HG03354 (cell line): ENCODE data around the gene JMJD1C.
A peak's percentile ranks its signal among the peaks of the same experiment; 100 is the strongest.
"Not testable (repeated sequence)": the region's sequence is repeated elsewhere in the genome, so short reads cannot be mapped to it uniquely, and the experiment has no call there.

Source experiments
- ATAC-seq: cut with Tn5 transposase; IDR thresholded peaks from one replicate; pipeline ENCODE4 v1.9.1; 2021; ENCODE audit warnings: mild to moderate bottlenecking; ENCODE audit not compliant: unreplicated experiment, poor library complexity, severe bottlenecking

JMJD1C gene

GRCh38 chr10:63373176-63373575 is 92.6 kb downstream of the JMJD1C start:
- no peak for ATAC-seq

- ATAC-seq = no peak
These were observed 96.1 kb downstream of the JMJD1C start for GRCh38 chr10:63369711-63370110.

- no peak for ATAC-seq
These were observed 97.4 kb downstream of the JMJD1C start for GRCh38 chr10:63368365-63368764.

- no peak for ATAC-seq
These were observed 98.8 kb downstream of the JMJD1C start for GRCh38 chr10:63366933-63367332.

GRCh38 chr10:63365976-63366765 is 99.6 kb downstream of the JMJD1C start:
- no peak for ATAC-seq

GRCh38 chr10:63364918-63365317 is 100.9 kb downstream of the JMJD1C start:
- no peak for ATAC-seq

- ATAC-seq = no peak
These were observed 101.8 kb downstream of the JMJD1C start for GRCh38 chr10:63363951-63364350.

- ATAC-seq = peak; percentile 21
These were observed 110.1 kb downstream of the JMJD1C start for GRCh38 chr10:63355682-63356081.

- no peak for ATAC-seq
These were observed 112.8 kb downstream of the JMJD1C start for GRCh38 chr10:63352976-63353375.

- no peak for ATAC-seq
These were observed 117.4 kb downstream of the JMJD1C start for GRCh38 chr10:63348245-63348850.

GRCh38 chr10:63346015-63346441 is 119.7 kb downstream of the JMJD1C start:
- no peak for ATAC-seq

- no peak for ATAC-seq
These were observed 121.5 kb downstream of the JMJD1C start for GRCh38 chr10:63344269-63344668.

GRCh38 chr10:63343476-63343875 is 122.3 kb downstream of the JMJD1C start:
- no peak for ATAC-seq

- not testable (repeated sequence) for ATAC-seq
These were observed 126.1 kb downstream of the JMJD1C start for GRCh38 chr10:63339640-63340039.

GRCh38 chr10:63337455-63338251 is 128.1 kb downstream of the JMJD1C start:
- no peak for ATAC-seq

GRCh38 chr10:63331586-63331985 is 134.2 kb downstream of the JMJD1C start:
- no peak for ATAC-seq

- no peak for ATAC-seq
These were observed 141.3 kb downstream of the JMJD1C start for GRCh38 chr10:63324495-63324854.

- no peak for ATAC-seq
These were observed 141.9 kb downstream of the JMJD1C start for GRCh38 chr10:63323701-63324494.

- no peak for ATAC-seq
These were observed 145.1 kb downstream of the JMJD1C start for GRCh38 chr10:63320683-63321082.

- no peak for ATAC-seq
These were observed 146.5 kb downstream of the JMJD1C start for GRCh38 chr10:63319231-63319630.
